Neural cell (in vitro differentiated cells): Measurements from ENCODE around the gene ATP11A. TPM values are rescaled to one million over a fixed set of nuclear protein-coding genes. Genes with fewer than 3 reads are reported as not detected.

Experiments
- H2AFZ ChIP-seq: fragments of 200-600, 300-800 bp; sonication (generic), shearing (Covaris generic); 2 replicates; pipeline ENCODE4 v1.6.0; 2014; ENCODE audit warnings: low read depth, mild to moderate bottlenecking, antibody characterized with exemption, low read length, moderate library complexity
- H3F3A ChIP-seq: fragments of 200-600 bp; shearing (Covaris generic); 2 replicates; pipeline ENCODE4 v1.6.1; 2016; ENCODE audit warnings: mild to moderate bottlenecking, moderate library complexity, mixed read lengths, antibody characterized with exemption, low read length; ENCODE audit not compliant: insufficient read depth, poor library complexity, severe bottlenecking
- H3K27ac ChIP-seq: fragments of 200-600, 300-800 bp; sonication (generic), shearing (Covaris generic); 2 replicates; pipeline ENCODE4 v1.5.1; 2014; ENCODE audit warnings: mild to moderate bottlenecking, low read length, moderate library complexity
- H3K27me3 ChIP-seq: fragments of 300-800, 200-600 bp; sonication (generic), shearing (Covaris generic); 2 replicates; pipeline ENCODE4 v1.6.0; 2014; ENCODE audit warnings: mild to moderate bottlenecking, low read depth, low read length, moderate library complexity; ENCODE audit not compliant: insufficient read depth
- H3K36me3 ChIP-seq: fragments of 300-800, 200-600 bp; sonication (generic), shearing (Covaris generic); 2 replicates; pipeline ENCODE4 v1.5.1; 2014; ENCODE audit warnings: mild to moderate bottlenecking, antibody characterized with exemption, low read length, moderate library complexity; ENCODE audit not compliant: insufficient read depth
- H3K4me2 ChIP-seq: fragments of 300-800, 200-600 bp; sonication (generic), shearing (Covaris generic); 2 replicates; pipeline ENCODE4 v1.6.0; 2014; ENCODE audit warnings: mild to moderate bottlenecking, low read length
- H3K4me3 ChIP-seq: fragments of 300-800, 200-600 bp; sonication (generic), shearing (Covaris generic); 2 replicates; pipeline ENCODE4 v1.5.1; 2014; ENCODE audit warnings: mild to moderate bottlenecking, low read length, moderate library complexity
- H3K79me2 ChIP-seq: fragments of 200-600 bp; shearing (Covaris generic); replicated peaks from 2 replicates; pipeline ENCODE4 v1.6.0; 2014; ENCODE audit warnings: mild to moderate bottlenecking, low read length, moderate library complexity; ENCODE audit not compliant: insufficient read depth
- H3K9ac ChIP-seq: fragments of 300-800, 200-600 bp; sonication (generic), shearing (Covaris generic); 2 replicates; pipeline ENCODE4 v1.6.1; 2016; ENCODE audit warnings: mild to moderate bottlenecking, low read length, mixed read lengths
- H3K9me2 ChIP-seq: fragments of 200-600 bp; shearing (Covaris generic); 2 replicates; pipeline ENCODE4 v1.6.1; 2016; ENCODE audit warnings: mild to moderate bottlenecking, low read length, mixed read lengths; ENCODE audit not compliant: insufficient read depth
- H3K9me3 ChIP-seq: fragments of 200-600, 300-800 bp; sonication (generic), shearing (Covaris generic); 2 replicates; pipeline ENCODE4 v1.6.1; 2016; ENCODE audit warnings: mild to moderate bottlenecking, mixed run types, low read length, moderate library complexity, mixed read lengths
- H4K20me1 ChIP-seq: fragments of 200-600 bp; shearing (Covaris generic); 2 replicates; pipeline ENCODE4 v1.6.1; 2016; ENCODE audit warnings: mild to moderate bottlenecking, mixed run types; ENCODE audit not compliant: insufficient read depth
- CTCF ChIP-seq: fragments of 450-650 bp; IDR thresholded peaks from 2 replicates; pipeline ENCODE4 v1.5.1; 2014; ENCODE audit warnings: antibody characterized with exemption, mild to moderate bottlenecking, moderate library complexity; ENCODE audit not compliant: poor library complexity, severe bottlenecking
- EP300 ChIP-seq: fragments of 450-650 bp; conservative IDR thresholded peaks from 2 replicates; pipeline ENCODE4 v1.6.1; 2014; ENCODE audit warnings: antibody characterized with exemption, mild to moderate bottlenecking, moderate library complexity; ENCODE audit not compliant: poor library complexity, severe bottlenecking
- EZH2 ChIP-seq: fragments of 200-600, 300-800 bp; shearing (Covaris generic), sonication (generic); IDR thresholded peaks from 2 replicates; pipeline ENCODE4 v1.6.1; 2014; ENCODE audit warnings: antibody characterized with exemption, low read length, borderline replicate concordance, mild to moderate bottlenecking; ENCODE audit not compliant: insufficient read depth, poor library complexity, severe bottlenecking
- MXI1 ChIP-seq: fragments of 450-650 bp; conservative IDR thresholded peaks from 2 replicates; pipeline ENCODE4 v1.6.1; 2014; ENCODE audit warnings: antibody characterized with exemption, mild to moderate bottlenecking; ENCODE audit not compliant: poor library complexity, severe bottlenecking
- POLR2AphosphoS5 ChIP-seq: IDR thresholded peaks from 2 replicates; pipeline ENCODE4 v1.6.1; 2012
- RAD21 ChIP-seq: fragments of 450-650 bp; conservative IDR thresholded peaks from 2 replicates; pipeline ENCODE4 v1.6.1; 2014; ENCODE audit warnings: antibody characterized with exemption, mild to moderate bottlenecking, moderate library complexity
- REST ChIP-seq: IDR thresholded peaks from 2 replicates; pipeline ENCODE4 v1.6.1; 2012; ENCODE audit warnings: borderline replicate concordance
- SMC3 ChIP-seq: fragments of 450-650 bp; conservative IDR thresholded peaks from 2 replicates; pipeline ENCODE4 v1.6.1; 2014; ENCODE audit warnings: antibody characterized with exemption, mild to moderate bottlenecking, moderate library complexity; ENCODE audit not compliant: poor library complexity
- TAF1 ChIP-seq: IDR thresholded peaks from 2 replicates; pipeline ENCODE4 v1.6.1; 2012; ENCODE audit warnings: low read depth
- polyA plus RNA-seq: library from polyadenylated mRNA; depleted of rRNA; stranded (reverse); fragments of >200 nt; gene quantifications from 2 replicates; pipeline ENCODE4 v1.2.3, GENCODE V29; 2014

ATP11A gene
- polyA plus RNA-seq, 1 donor from 2014 or later: 3.0 TPM

GRCh38 chr13:112655913-112656312, 33.9 kb upstream of the ATP11A start (continued):
- TF ChIP-seq TAF1: no peak

GRCh38 chr13:112657850-112658445, 31.9 kb upstream of the ATP11A start:
- Histone ChIP-seq H3K4me2 (no peak overlapping the region), H3K79me2 (no peaks in the 10 kb centered on the region), H3K27ac (no peak overlapping the region), H3K9ac (no peak overlapping the region), H4K20me1 (no peaks in the 10 kb centered on the region), H3K9me2 (no peaks in the 10 kb centered on the region), H3K4me3 (no peak overlapping the region), H2AFZ (no peak overlapping the region), H3K27me3 (no peaks in the 10 kb centered on the region), H3F3A (no peaks in the 10 kb centered on the region), H3K36me3 (no peaks in the 10 kb centered on the region), H3K9me3 (no peaks in the 10 kb centered on the region)
- TF ChIP-seq CTCF: no peak

- Histone ChIP-seq H3K27ac (no peak overlapping the region), H4K20me1 (no peaks in the 10 kb centered on the region), H3K27me3 (no peaks in the 10 kb centered on the region), H3K79me2 (no peaks in the 10 kb centered on the region), H3F3A (no peaks in the 10 kb centered on the region), H3K36me3 (no peaks in the 10 kb centered on the region), H2AFZ (no peak overlapping the region), H3K9me3 (no peaks in the 10 kb centered on the region), H3K9me2 (no peaks in the 10 kb centered on the region), H3K9ac (no peak overlapping the region), H3K4me2 (no peak overlapping the region), H3K4me3 (no peak overlapping the region)
- no peak for TF ChIP-seq MXI1
- TF ChIP-seq RAD21: no peak
- TF ChIP-seq REST: no peak
- no peak for TF ChIP-seq SMC3
Observed at GRCh38 chr13:112658808-112659207, 31.0 kb upstream of the ATP11A start.

GRCh38 chr13:112661291-112661690, 28.5 kb upstream of the ATP11A start:
- Histone ChIP-seq H3K27ac (no peak overlapping the region), H3K9ac (no peak overlapping the region), H3K4me3 (no peak overlapping the region), H3K4me2 (no peak overlapping the region), H3K79me2 (no peaks in the 10 kb centered on the region), H4K20me1 (no peaks in the 10 kb centered on the region), H3K36me3 (no peaks in the 10 kb centered on the region), H2AFZ (no peak overlapping the region), H3K9me2 (no peaks in the 10 kb centered on the region), H3K9me3 (no peaks in the 10 kb centered on the region), H3K27me3 (no peaks in the 10 kb centered on the region), H3F3A (no peaks in the 10 kb centered on the region)
- TF ChIP-seq EP300: no peak
- TF ChIP-seq EZH2: no peak
- no peak for TF ChIP-seq TAF1
- TF ChIP-seq MXI1: no peak
- no peak for TF ChIP-seq RAD21
- TF ChIP-seq REST: no peak
- no peak for TF ChIP-seq SMC3
- no peak for TF ChIP-seq CTCF
- TF ChIP-seq POLR2AphosphoS5: no peak
